Tibial artery (tissue), 4 donors: ENCODE measurements around the gene KCTD14.

ENCODE experiments used
- DNase-seq, 2 donors: peaks; one replicate each; pipeline ENCODE4 v3.0.0-alpha.2; 2019
- H3K27ac ChIP-seq, 2 donors: fragments of 200-600 bp; sonication (generic) in 1 of 2; 1 replicate in 1 of 2; 2 replicates in 1 of 2; pipeline ENCODE4 v1.5.1; 2018 to 2019; ENCODE audit warnings: mild to moderate bottlenecking in 1 of 2
- H3K27me3 ChIP-seq, 2 donors: fragments of 200-600 bp; sonication (generic) in 1 of 2; one replicate each; pipeline versions ENCODE4 v1.5.1 to v1.6.0; 2016 to 2019
- H3K36me3 ChIP-seq, 3 donors: fragments of 200-600 bp; sonication (generic) in 2 of 3; one replicate each; pipeline ENCODE4 v1.5.1; 2016 to 2019; ENCODE audit warnings: mild to moderate bottlenecking in 2 of 3
- H3K4me1 ChIP-seq, 4 donors: fragments of 200-600 bp; sonication (generic) in 2 of 4; 1 replicate in 3 of 4; 2 replicates in 1 of 4; pipeline ENCODE4 v1.5.1; 2016 to 2019
- H3K4me3 ChIP-seq, 2 donors: fragments of 200-600 bp; sonication (generic) in 1 of 2; 1 replicate in 1 of 2; 2 replicates in 1 of 2; pipeline ENCODE4 v1.5.1; 2018 to 2019; ENCODE audit warnings: mild to moderate bottlenecking in 2 of 2
- H3K9me3 ChIP-seq, 3 donors: fragments of 200-600 bp; sonication (generic) in 1 of 3; one replicate each; pipeline ENCODE4 v1.5.1; 2016 to 2019
- CTCF ChIP-seq, 2 experiments: fragments of 200-600 bp in 1 of 2; fragments of 450-650 bp in 1 of 2; IDR thresholded peaks; one replicate each; pipeline ENCODE4 v1.5.1; 2017 to 2019; ENCODE audit warnings: antibody characterized with exemption in 2 of 2, mild to moderate bottlenecking in 1 of 2, moderate library complexity in 1 of 2
- intact Hi-C: fragments of 100-400 bp; cut with DNase I; formaldehyde crosslinking; loops from one replicate; pipeline ENCODE4 v1.15.0; 2023; ENCODE audit warnings: low total_unique reads

The KCTD14 gene

GRCh38 chr11:78039919-78040671, 17.0 kb upstream of the KCTD14 start:
- Histone ChIP-seq H3K27me3 (no peaks in the 10 kb centered on the region), H3K4me3 (peak overlapping the region; percentile 24 to 37), H3K36me3 (no peaks in the 10 kb centered on the region), H3K9me3 (no peaks in the 10 kb centered on the region), H3K4me1 (peaks cover 0 to 34% (median 14%) of the 10 kb centered on the region in 4 donors), H3K27ac (peak overlapping the region; percentile 72 to 84)
- no peak for TF ChIP-seq CTCF (IDR thresholded peaks at IDR 0.05)
- DNase-seq = peak; percentile 62 to 79
- intact Hi-C loops = no loop called here

- H3K4me3 ChIP-seq = no peak overlapping the region
- peak overlapping the region; percentile 72 to 84 for H3K27ac ChIP-seq
- H3K27me3 ChIP-seq = no peaks in the 10 kb centered on the region
- peaks cover 0 to 32% (median 14%) of the 10 kb centered on the region in 4 donors for H3K4me1 ChIP-seq
- no peaks in the 10 kb centered on the region for H3K36me3 ChIP-seq
- no peak for DNase-seq
- intact Hi-C loops = no loop called here
- TF ChIP-seq CTCF (IDR thresholded peaks at IDR 0.05) = no peak
- no peaks in the 10 kb centered on the region for H3K9me3 ChIP-seq
These were observed 16.4 kb upstream of the KCTD14 start for GRCh38 chr11:78039391-78039918.

GRCh38 chr11:78038697-78039313, 15.7 kb upstream of the KCTD14 start:
- Histone ChIP-seq H3K36me3 (no peaks in the 10 kb centered on the region), H3K27me3 (no peaks in the 10 kb centered on the region), H3K9me3 (no peaks in the 10 kb centered on the region), H3K4me1 (peaks cover 0 to 32% (median 14%) of the 10 kb centered on the region in 4 donors), H3K27ac (peak overlapping the region in 1 of 2 donors; percentile 84), H3K4me3 (no peak overlapping the region)
- TF ChIP-seq CTCF (IDR thresholded peaks at IDR 0.05) = no peak
- intact Hi-C loops = no loop called here
- no peak for DNase-seq

GRCh38 chr11:78037825-78038620, 14.9 kb upstream of the KCTD14 start:
- Histone ChIP-seq H3K27me3 (no peaks in the 10 kb centered on the region), H3K4me3 (no peak overlapping the region), H3K4me1 (peaks cover 0 to 32% (median 14%) of the 10 kb centered on the region in 4 donors), H3K27ac (no peak overlapping the region), H3K36me3 (no peaks in the 10 kb centered on the region), H3K9me3 (no peaks in the 10 kb centered on the region)
- TF ChIP-seq CTCF (IDR thresholded peaks at IDR 0.05) = no peak
- no peak for DNase-seq
- intact Hi-C loops = no loop called here

GRCh38 chr11:78037056-78037455, 14.0 kb upstream of the KCTD14 start:
- Histone ChIP-seq H3K27me3 (no peaks in the 10 kb centered on the region), H3K4me3 (no peak overlapping the region), H3K27ac (no peak overlapping the region), H3K9me3 (no peaks in the 10 kb centered on the region), H3K36me3 (no peaks in the 10 kb centered on the region), H3K4me1 (peaks cover 0 to 34% (median 14%) of the 10 kb centered on the region in 4 donors)
- no peak for DNase-seq
- intact Hi-C loops = no loop called here
- no peak for TF ChIP-seq CTCF (IDR thresholded peaks at IDR 0.05)
